Measurements from ENCODE around the gene NSFL1C.
A peak's percentile ranks its signal among the peaks of the same experiment; 100 is the strongest.

The NSFL1C gene

GRCh38 chr20:1494436-1494835 lies 27.8 kb upstream of the NSFL1C start:
- no peaks in the 10 kb centered on the region for H3K36me3 ChIP-seq (ENCODE audit: control insufficient read depth in 4 of 4, insufficient read depth in 4 of 4, low read length in 3 of 4)
- WGBS (ENCODE audit: insufficient coverage), result 0% methylated on average over 2 of the region's 3 CpGs
- peaks cover 20 to 55% (median 39%) of the 10 kb centered on the region in 4 experiments for H3K4me1 ChIP-seq (ENCODE audit: control extremely low read depth in 1 of 4, control insufficient read depth in 4 of 4, insufficient read depth in 4 of 4, low read length in 3 of 4)
- no peak overlapping the region for H3K4me3 ChIP-seq (ENCODE audit: control insufficient read depth in 1 of 7, extremely low read depth in 1 of 7, insufficient read depth in 4 of 7, low read depth in 2 of 7, low read length in 6 of 7)
- H3K27me3 ChIP-seq (replicated peaks in 2 of 5; ENCODE audit: control insufficient read depth in 4 of 5, insufficient read depth in 5 of 5, low read length in 4 of 5), result no peaks in the 10 kb centered on the region
- POLR2A ChIA-PET, result no interaction called here
- no peaks in the 10 kb centered on the region for H3K9me3 ChIP-seq (ENCODE audit: control extremely low read depth in 1 of 5, control insufficient read depth in 4 of 5, insufficient read depth in 2 of 5, low read depth in 1 of 5, low read length in 4 of 5)
- no peak overlapping the region for H3K27ac ChIP-seq (ENCODE audit: insufficient read depth in 1 of 2, low read depth in 1 of 2, low read length in 2 of 2, poor library complexity in 1 of 2, severe bottlenecking in 2 of 2)
- peak in 2 of 3 donors; percentile 52 to 59 for DNase-seq
- CTCF ChIA-PET, result interaction anchor here (1.3 to 7.9 kb wide), 4 partner anchors 12 to 27 kb away, joined by 4 to 99 read pairs (median 9); partner anchors contain the start of gene NSFL1C

DNA sequence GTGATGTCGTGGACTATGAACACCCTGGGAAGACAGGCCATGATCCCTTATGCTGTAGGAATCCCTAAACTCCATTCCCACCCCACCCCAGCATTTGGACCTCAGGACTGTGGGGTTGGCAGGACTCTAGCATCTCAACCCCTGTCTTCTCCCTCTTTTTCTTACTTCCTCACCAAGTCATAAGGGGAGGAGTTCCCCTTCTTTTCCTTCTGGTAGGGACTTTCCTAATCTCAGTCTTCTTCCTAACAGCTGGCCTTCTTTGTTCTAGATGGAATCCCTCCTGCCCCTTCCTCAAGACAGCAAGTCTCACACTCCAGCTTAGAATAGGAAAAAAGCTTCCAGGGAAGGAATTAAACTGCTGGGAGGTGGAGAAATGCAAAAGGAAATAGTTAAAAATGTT lies 26.9 kb upstream of the NSFL1C start:
- H3K36me3 ChIP-seq (ENCODE audit: control insufficient read depth in 4 of 4, insufficient read depth in 4 of 4, low read length in 3 of 4), result no peaks in the 10 kb centered on the region
- no peak overlapping the region for H3K27ac ChIP-seq (ENCODE audit: insufficient read depth in 1 of 2, low read depth in 1 of 2, low read length in 2 of 2, poor library complexity in 1 of 2, severe bottlenecking in 2 of 2)
- no peak for DNase-seq
- ChIA-PET CTCF (interaction anchor here (2.9 to 7.9 kb wide), 2 partner anchors 13 to 26 kb away, joined by 13 to 99 read pairs; partner anchors contain the start of gene NSFL1C), POLR2A (interaction anchor here (0.6 kb wide), 1 partner anchor 66 kb away, joined by 5 read pairs; no protein-coding TSS in a partner anchor)
- no peak overlapping the region for H3K4me3 ChIP-seq (ENCODE audit: control insufficient read depth in 1 of 7, extremely low read depth in 1 of 7, insufficient read depth in 4 of 7, low read depth in 2 of 7, low read length in 6 of 7)
- H3K4me1 ChIP-seq (ENCODE audit: control extremely low read depth in 1 of 4, control insufficient read depth in 4 of 4, insufficient read depth in 4 of 4, low read length in 3 of 4), result peaks cover 20 to 60% (median 41%) of the 10 kb centered on the region in 4 experiments
- H3K9me3 ChIP-seq (ENCODE audit: control extremely low read depth in 1 of 5, control insufficient read depth in 4 of 5, insufficient read depth in 2 of 5, low read depth in 1 of 5, low read length in 4 of 5), result no peaks in the 10 kb centered on the region
- whole genome bisulfite sequencing (ENCODE audit: insufficient coverage), result no CpG with 5 or more reads among the region's 1 CpG
- no peaks in the 10 kb centered on the region for H3K27me3 ChIP-seq (replicated peaks in 2 of 5; ENCODE audit: control insufficient read depth in 4 of 5, insufficient read depth in 5 of 5, low read length in 4 of 5)

GRCh38 chr20:1491860-1492642 lies 25.4 kb upstream of the NSFL1C start:
- peak overlapping the region in 1 of 7 experiments; percentile 65 for H3K4me3 ChIP-seq (ENCODE audit: control insufficient read depth in 1 of 7, extremely low read depth in 1 of 7, insufficient read depth in 4 of 7, low read depth in 2 of 7, low read length in 6 of 7)
- H3K27ac ChIP-seq (ENCODE audit: insufficient read depth in 1 of 2, low read depth in 1 of 2, low read length in 2 of 2, poor library complexity in 1 of 2, severe bottlenecking in 2 of 2), result no peak overlapping the region
- H3K9me3 ChIP-seq (ENCODE audit: control extremely low read depth in 1 of 5, control insufficient read depth in 4 of 5, insufficient read depth in 2 of 5, low read depth in 1 of 5, low read length in 4 of 5), result no peaks in the 10 kb centered on the region
- no peaks in the 10 kb centered on the region for H3K36me3 ChIP-seq (ENCODE audit: control insufficient read depth in 4 of 4, insufficient read depth in 4 of 4, low read length in 3 of 4)
- peaks cover 20 to 60% (median 41%) of the 10 kb centered on the region in 4 experiments for H3K4me1 ChIP-seq (ENCODE audit: control extremely low read depth in 1 of 4, control insufficient read depth in 4 of 4, insufficient read depth in 4 of 4, low read length in 3 of 4)
- no peaks in the 10 kb centered on the region for H3K27me3 ChIP-seq (replicated peaks in 2 of 5; ENCODE audit: control insufficient read depth in 4 of 5, insufficient read depth in 5 of 5, low read length in 4 of 5)
- ChIA-PET POLR2A (no interaction called here), CTCF (interaction anchor here (1.3 to 7.9 kb wide), 2 partner anchors 14 to 17 kb away, joined by 3 to 99 read pairs; no protein-coding TSS in a partner anchor)
- DNase-seq, result peak in 2 of 3 donors; percentile 42 to 53
- 0% methylated on average over 1 of the region's 2 CpGs for WGBS (ENCODE audit: insufficient coverage)

DNA sequence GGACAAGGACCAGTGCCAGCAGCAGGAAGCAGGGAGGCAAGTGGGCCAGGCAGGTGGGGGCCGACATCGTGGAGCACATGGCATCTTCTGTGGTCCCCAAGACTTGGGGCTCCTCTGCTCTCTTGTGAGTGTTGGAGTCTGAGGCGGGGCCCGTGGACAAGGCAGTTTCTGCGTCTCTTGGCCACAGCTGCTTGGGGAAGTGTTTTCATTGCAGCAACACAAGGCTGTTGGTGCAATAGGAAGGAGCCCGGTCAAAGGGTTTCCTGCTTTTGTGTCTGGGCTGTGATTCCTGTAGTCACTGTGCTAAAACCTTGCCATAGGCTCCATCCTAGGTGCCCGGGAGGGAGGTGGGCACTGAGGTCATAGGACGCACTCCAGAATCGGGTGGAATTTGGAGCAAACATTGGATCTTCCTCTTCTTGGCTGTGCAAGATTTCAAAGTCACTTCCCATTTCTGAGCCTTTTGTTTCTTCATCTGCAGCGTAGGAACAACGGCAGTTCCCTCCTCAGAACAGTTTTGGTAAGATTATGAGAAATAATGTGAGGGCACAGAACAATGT lies 24.7 kb upstream of the NSFL1C start, which contains the start of gene SIRPB2:
Gene SIRPB2 (minus strand): TSS at position 140 of the 560 bp plus-strand sequence. CDS start 61 bp downstream, at position 79.
- Histone ChIP-seq H3K4me3 (ENCODE audit: control insufficient read depth in 1 of 7, extremely low read depth in 1 of 7, insufficient read depth in 4 of 7, low read depth in 2 of 7, low read length in 6 of 7) (peak within 1 kb of the TSS in 5 of 7 experiments; percentile 3 to 65 (median 49)), H3K27ac (ENCODE audit: insufficient read depth in 1 of 2, low read depth in 1 of 2, low read length in 2 of 2, poor library complexity in 1 of 2, severe bottlenecking in 2 of 2) (no peak within 1 kb of the TSS), H3K4me1 (ENCODE audit: control extremely low read depth in 1 of 4, control insufficient read depth in 4 of 4, insufficient read depth in 4 of 4, low read length in 3 of 4) (peaks cover 20 to 60% (median 41%) of the 10 kb centered on the region in 4 experiments), H3K27me3 (replicated peaks in 2 of 5; ENCODE audit: control insufficient read depth in 4 of 5, insufficient read depth in 5 of 5, low read length in 4 of 5) (no peaks in the 10 kb centered on the region), H3K9me3 (ENCODE audit: control extremely low read depth in 1 of 5, control insufficient read depth in 4 of 5, insufficient read depth in 2 of 5, low read depth in 1 of 5, low read length in 4 of 5) (no peaks in the 10 kb centered on the region), H3K36me3 (ENCODE audit: control insufficient read depth in 4 of 4, insufficient read depth in 4 of 4, low read length in 3 of 4) (no peaks in the 10 kb centered on the region)
- ChIA-PET POLR2A (interaction anchor here (1.0 kb wide), 1 partner anchor 24 kb away, joined by 5 read pairs; no protein-coding TSS in a partner anchor), CTCF (interaction anchor here (1.9 to 7.9 kb wide), 2 partner anchors 15 to 25 kb away, joined by 5 to 99 read pairs; partner anchors contain the start of gene NSFL1C)
- 0% methylated on average over 5 of the region's 11 CpGs for WGBS (ENCODE audit: insufficient coverage)
- DNase-seq, result peak; percentile 45 to 92 (median 86)

DNA sequence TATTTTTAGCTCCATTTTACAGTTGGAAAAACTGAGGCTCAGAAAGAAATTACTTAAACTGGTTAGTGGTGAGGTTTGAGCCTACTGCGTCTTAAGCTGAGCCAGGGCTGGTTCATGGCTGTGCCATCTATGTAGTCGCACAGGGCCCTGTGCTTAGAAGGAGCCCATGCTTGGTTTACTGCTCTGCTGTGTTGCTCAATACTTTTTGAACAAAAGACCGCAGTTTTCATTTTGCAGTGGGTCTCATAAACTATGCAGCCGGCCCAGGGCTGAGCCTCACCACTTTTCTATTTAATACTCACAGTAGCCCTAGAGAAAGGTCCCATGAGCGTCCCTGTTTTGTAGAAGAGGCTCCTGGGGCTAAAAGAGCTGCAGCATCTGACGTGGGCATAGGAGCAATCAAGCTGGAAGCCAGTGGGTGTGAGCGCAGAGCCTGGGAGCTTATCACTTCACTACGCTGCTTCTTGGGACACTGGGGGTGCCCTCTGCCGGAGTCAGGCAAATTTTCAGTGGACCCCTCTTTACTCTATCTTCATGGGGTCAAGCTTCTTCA lies 24.1 kb upstream of the NSFL1C start:
- Histone ChIP-seq H3K27me3 (replicated peaks in 2 of 5; ENCODE audit: control insufficient read depth in 4 of 5, insufficient read depth in 5 of 5, low read length in 4 of 5) (no peaks in the 10 kb centered on the region), H3K4me3 (ENCODE audit: control insufficient read depth in 1 of 7, extremely low read depth in 1 of 7, insufficient read depth in 4 of 7, low read depth in 2 of 7, low read length in 6 of 7) (peak overlapping the region in 5 of 7 experiments; percentile 1 to 65 (median 49)), H3K27ac (ENCODE audit: insufficient read depth in 1 of 2, low read depth in 1 of 2, low read length in 2 of 2, poor library complexity in 1 of 2, severe bottlenecking in 2 of 2) (no peak overlapping the region), H3K4me1 (ENCODE audit: control extremely low read depth in 1 of 4, control insufficient read depth in 4 of 4, insufficient read depth in 4 of 4, low read length in 3 of 4) (peaks cover 20 to 60% (median 41%) of the 10 kb centered on the region in 4 experiments), H3K36me3 (ENCODE audit: control insufficient read depth in 4 of 4, insufficient read depth in 4 of 4, low read length in 3 of 4) (no peaks in the 10 kb centered on the region), H3K9me3 (ENCODE audit: control extremely low read depth in 1 of 5, control insufficient read depth in 4 of 5, insufficient read depth in 2 of 5, low read depth in 1 of 5, low read length in 4 of 5) (no peaks in the 10 kb centered on the region)
- 84% methylated on average over 9 of the region's 9 CpGs for WGBS (ENCODE audit: insufficient coverage)
- DNase-seq, result no peak
- ChIA-PET POLR2A (interaction anchor here (1.0 kb wide), 1 partner anchor 23 kb away, joined by 5 read pairs; no protein-coding TSS in a partner anchor), CTCF (interaction anchor here (1.7 to 7.9 kb wide), 4 partner anchors 15 to 24 kb away, joined by 5 to 99 read pairs (median 9); partner anchors contain the start of gene NSFL1C)

DNA sequence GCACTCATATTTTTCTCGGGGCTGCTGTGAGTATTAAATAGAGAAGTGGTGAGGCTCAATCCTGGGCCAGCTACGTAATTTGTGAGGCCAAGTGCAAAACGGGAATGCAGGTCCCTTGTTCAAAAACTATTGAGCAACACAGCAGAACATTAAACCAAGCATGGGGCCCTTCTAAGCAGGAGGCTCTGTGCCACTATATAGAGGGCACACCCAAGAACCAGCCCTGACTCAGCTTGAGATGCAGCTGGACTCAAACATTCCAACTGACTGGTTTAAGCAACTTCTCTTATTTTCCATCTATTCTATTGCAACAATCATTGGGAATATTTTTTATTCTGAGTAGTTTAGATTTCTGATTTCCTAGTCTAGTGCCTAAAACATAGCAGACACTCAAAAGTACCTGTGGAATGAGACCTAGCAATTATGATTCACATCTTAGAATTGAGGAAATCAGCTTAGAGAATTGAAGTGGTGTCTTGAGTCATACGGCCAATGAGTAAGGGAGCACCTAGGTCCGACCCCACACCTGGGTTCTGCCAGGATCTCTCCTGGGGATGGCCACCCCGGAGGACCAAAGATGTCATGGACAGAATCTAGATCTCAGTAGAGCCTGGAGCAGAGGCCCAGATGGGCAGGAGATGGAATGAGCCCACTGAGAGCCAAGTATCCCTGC lies 23.3 kb upstream of the NSFL1C start:
- WGBS (ENCODE audit: insufficient coverage), result 71% methylated on average over 5 of the region's 6 CpGs
- Histone ChIP-seq H3K27ac (ENCODE audit: insufficient read depth in 1 of 2, low read depth in 1 of 2, low read length in 2 of 2, poor library complexity in 1 of 2, severe bottlenecking in 2 of 2) (no peak overlapping the region), H3K4me3 (ENCODE audit: control insufficient read depth in 1 of 7, extremely low read depth in 1 of 7, insufficient read depth in 4 of 7, low read depth in 2 of 7, low read length in 6 of 7) (peak overlapping the region in 2 of 7 experiments; percentile 22 to 49), H3K4me1 (ENCODE audit: control extremely low read depth in 1 of 4, control insufficient read depth in 4 of 4, insufficient read depth in 4 of 4, low read length in 3 of 4) (peaks cover 22 to 60% (median 41%) of the 10 kb centered on the region in 4 experiments), H3K36me3 (ENCODE audit: control insufficient read depth in 4 of 4, insufficient read depth in 4 of 4, low read length in 3 of 4) (no peaks in the 10 kb centered on the region), H3K27me3 (replicated peaks in 2 of 5; ENCODE audit: control insufficient read depth in 4 of 5, insufficient read depth in 5 of 5, low read length in 4 of 5) (no peaks in the 10 kb centered on the region), H3K9me3 (ENCODE audit: control extremely low read depth in 1 of 5, control insufficient read depth in 4 of 5, insufficient read depth in 2 of 5, low read depth in 1 of 5, low read length in 4 of 5) (no peaks in the 10 kb centered on the region)
- peak in 2 of 3 donors; percentile 59 to 60 for DNase-seq
- CTCF ChIA-PET, result interaction anchor here (0.9 to 7.9 kb wide), 6 partner anchors 9 to 24 kb away, joined by 4 to 99 read pairs (median 6); partner anchors contain the start of gene NSFL1C
- POLR2A ChIA-PET, result no interaction called here
